GM18873 (cell line): ENCODE results near the gene SELENOM.
A peak's percentile ranks its signal among the peaks of the same experiment; 100 is the strongest.

Experiments
- ATAC-seq: cut with Tn5 transposase; IDR thresholded peaks from one replicate; pipeline ENCODE4 v1.9.1; 2021; ENCODE audit warnings: mild to moderate bottlenecking, moderate library complexity, moderate number of reproducible peaks; ENCODE audit not compliant: unreplicated experiment, low FRiP score

SELENOM gene

DNA sequence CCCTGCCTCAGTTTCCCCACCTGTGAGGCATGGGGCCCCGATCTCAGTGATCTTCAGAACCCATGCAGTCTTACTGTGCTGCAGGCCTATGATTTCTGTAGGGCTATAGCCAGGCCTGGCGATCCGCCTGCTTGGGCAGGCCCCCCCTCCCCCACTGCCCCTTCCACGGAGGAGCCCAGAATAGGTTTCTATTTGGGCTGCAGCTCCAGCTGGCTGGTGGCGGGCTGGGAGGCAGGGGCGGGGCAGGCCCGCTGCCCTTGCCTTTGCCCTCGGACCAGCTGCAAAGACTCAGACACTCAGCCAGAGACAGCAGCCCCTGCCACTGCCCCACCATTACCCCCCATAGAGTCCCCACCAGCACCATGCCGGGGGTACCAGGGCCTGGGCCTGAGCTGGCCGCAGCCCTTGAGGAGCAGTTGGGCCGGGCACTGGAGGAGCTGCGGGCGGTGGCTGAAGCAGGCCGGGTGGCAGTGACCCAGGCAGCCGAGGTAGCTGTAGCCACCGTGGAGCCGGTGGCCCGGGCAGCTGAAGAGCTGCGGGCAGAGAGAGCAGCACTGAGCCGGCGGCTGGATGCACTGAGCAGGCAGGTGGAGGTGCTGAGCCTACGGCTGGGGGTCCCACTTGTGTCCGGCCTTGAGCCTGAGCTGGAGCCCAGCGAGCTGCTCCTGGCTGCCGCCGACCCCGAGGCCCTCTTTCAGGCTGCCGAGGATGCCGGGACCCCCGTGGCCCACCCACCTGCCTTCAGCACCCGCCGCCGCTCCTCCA lies 14.1 kb downstream of the SELENOM start:
- no peak for ATAC-seq

DNA sequence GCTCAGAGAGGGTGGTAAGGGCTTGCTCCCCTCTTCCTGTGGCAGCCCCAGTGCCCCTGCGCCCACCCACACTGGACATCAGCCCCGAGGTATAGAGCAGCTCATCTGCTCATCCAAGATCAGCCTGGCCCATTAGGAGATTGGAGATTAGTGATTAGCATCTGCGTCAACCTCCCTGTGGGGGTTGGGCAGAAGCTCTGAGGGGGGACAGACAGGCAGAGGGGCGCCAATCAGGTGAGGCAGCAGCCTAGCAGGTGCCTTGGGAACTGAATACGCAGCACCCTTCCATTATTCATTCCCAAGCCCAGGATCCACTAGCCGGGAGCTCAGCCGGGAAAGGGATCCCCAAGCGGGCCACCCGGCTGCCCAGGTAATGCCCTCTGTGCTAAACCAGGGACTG lies 15.2 kb downstream of the SELENOM start:
- ATAC-seq, result no peak

DNA sequence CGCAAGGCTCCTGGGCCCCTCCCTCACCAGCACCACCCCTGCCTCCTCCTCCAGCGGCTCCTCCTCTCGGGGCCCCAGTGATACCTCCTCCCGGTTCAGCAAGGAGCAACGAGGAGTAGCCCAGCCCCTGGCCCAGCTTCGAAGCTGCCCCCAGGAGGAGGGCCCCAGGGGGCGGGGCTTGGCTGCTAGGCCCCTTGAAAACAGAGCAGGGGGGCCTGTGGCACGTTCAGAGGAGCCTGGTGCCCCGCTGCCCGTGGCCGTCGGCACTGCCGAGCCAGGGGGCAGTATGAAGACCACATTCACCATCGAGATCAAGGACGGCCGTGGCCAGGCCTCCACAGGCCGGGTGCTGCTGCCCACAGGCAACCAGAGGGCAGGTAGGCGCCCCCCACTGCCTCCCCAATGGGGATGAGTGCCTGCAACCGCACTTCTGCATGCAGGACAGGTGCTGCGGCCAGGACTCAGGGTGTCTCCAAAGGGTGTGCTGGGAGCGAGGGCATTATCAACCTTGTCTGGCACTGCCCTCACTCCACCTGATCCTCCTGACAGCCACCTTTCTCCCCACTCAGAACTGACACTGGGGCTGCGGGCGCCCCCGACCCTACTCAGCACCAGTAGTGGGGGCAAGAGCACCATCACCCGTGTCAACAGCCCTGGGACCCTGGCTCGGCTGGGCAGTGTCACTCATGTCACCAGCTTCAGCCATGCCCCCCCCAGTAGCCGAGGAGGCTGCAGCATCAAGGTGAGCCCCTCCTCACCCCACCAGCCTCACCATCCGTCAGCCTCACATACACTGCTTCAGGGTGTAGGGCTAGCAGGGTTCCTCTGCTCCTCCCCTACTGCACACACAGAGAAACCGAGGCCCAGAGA lies 16.0 kb downstream of the SELENOM start:
- no peak for ATAC-seq

DNA sequence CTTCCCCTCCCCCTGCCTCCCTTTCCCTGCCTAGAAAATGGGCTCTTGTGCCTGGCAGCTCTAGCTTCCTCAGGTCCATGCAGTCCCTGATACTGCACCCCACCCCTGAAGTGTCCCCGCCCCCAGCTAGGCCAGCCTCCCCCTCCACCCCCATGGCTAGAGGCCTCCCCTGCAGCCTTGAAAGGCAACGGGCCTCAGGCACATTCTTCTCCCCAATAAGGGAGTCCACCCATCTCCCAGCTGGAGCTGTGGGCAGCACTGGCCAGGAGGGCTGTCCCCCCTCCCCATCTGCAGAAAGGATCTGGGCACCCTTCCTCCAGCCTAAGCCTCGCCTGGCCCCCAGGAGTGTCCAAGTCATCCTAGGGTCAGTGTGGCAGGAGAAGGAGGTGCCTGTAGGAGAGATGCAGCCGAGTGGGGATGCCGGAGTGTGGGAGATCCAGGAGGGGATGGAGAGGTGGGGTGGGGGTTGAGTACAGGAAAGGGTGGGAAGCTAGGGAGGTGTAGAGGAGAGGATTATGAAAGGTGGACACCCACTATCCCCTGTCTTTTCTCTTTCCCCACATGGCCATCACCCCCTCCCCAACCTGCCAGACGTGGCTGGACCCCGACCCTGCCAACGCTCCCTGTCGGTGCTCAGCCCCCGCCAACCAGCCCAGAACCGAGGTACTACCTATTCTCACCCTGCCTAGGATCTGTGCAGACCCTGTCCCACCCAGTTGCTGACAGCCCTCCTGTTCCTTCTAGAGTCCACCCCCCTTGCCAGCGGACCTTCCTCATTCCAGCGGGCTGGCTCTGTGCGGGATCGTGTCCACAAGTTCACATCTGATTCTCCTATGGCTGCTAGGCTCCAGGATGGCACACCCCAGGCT lies 16.9 kb downstream of the SELENOM start:
- no peak for ATAC-seq

DNA sequence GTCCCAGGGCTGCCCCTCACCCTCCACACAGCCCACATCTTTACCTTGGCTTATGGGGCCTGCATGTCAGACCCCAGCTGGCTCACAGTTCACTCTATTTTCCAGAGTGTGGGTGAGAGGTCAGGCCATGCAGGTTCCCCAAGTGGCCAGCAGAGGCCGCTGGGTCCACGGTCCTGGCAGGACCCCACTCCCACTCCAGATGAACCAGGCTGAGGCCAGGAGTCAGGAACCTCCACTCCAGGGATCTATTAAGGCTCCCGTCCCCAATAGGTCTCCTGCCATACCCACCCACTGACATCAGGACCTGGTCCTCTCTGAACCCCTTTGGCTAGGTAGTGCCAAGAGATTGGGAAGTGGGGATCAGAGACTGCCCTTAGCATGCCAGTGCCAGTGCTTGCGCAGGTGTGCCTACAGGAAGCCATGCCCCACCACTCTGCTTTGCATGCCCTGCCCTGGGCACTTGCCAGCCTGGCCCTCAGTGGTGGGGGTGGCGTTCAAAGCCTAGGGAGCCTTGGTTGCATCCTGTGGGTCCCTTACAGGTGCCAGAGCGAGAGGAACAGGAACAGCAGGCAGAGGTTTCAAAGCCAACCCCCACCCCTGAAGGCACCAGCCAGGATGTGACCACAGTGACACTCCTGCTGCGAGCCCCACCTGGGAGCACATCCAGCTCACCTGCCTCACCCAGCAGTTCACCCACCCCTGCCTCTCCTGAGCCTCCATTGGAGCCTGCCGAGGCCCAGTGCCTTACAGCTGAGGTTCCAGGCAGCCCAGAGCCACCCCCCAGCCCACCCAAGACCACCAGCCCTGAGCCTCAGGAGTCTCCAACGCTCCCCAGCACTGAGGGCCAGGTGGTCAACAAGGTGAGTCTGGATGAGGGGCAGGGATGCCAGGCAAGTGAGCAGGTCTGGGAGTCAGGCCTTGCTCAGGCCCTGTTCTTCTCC lies 17.9 kb downstream of the SELENOM start:
- ATAC-seq, result no peak

DNA sequence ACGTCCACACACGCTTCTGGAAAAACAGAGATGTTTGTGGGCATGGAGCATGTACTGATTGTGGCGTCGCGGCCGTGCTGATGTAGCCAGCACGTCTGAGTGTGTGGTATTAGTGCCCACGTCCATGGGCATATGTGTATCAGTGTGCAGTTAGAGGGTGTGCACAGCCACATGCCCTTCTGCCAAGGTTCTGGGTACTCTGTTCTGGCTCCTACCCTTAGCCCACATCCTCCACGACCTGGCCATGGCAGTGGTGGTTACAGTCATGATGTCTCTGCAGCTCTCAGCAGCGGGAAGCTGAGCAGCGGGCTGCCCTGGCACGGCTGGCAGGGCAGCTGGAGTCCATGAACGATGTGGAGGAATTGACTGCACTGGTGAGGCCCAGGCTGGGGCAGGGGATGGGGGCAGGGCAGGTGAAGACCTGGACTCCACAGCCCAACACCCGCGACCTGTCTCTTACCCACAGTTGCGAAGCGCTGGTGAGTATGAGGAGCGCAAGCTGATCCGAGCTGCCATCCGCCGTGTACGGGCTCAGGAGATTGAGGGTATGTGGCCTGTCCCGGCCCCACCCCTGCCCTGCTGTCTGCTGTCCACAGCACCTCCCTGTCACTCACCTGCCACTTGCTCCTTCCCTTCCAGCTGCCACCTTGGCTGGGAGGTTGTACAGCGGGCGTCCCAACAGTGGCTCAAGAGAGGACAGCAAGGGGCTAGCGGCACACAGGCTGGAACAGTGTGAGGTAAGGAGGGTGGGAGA lies 19.0 kb downstream of the SELENOM start:
- no peak for ATAC-seq

DNA sequence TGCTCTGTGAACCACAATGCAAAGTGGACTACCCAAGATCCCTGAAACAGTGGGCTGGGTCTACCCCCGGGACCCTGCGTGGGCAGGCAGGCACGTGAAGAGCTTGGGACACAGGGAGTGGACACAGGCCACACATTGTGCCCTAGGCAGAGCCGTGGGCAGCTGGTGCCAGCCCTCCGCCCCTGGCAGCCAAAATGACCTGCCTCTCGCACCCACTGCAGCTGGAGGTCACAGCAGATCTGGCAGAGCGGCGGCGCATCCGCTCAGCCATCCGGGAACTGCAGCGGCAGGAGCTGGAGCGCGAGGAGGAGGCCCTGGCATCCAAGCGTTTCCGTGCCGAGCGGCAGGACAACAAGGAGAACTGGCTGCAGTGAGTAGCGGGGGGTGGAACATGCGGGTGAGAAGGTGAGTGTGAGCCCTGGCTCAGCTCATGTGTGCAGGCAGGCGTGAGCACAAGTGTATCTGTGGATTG lies 19.6 kb downstream of the SELENOM start:
- no peak for ATAC-seq

DNA sequence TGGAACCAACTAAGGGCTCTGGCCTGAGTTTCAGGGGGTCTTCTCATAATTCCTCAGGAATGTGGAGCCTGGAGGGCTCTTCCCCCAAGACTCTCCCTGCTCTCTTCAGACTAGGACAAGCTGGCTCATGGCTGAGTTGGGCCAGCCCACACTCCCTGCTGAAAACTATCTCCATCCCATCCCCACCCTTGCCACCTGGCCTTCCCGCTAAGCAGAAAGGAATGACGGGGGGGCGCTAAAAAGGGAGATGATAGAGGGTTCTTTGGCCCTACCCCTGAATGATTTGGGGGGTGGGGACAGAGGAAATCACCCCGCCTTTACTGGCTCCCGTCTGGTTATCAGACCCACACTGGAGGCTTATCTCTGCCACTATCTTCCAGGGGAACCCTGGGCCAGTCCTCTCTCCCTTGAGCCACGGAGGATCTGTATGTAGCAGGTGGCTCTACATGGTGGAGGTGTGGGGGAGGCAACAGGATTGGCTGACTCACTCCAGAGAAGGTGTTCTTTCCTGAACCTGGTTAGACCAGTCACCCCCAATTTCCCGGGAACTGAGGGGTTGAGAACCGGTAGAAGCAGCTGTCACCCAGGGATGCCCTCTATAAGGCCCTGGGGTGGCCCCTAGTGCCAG lies 20.6 kb downstream of the SELENOM start:
- ATAC-seq, result no peak

DNA sequence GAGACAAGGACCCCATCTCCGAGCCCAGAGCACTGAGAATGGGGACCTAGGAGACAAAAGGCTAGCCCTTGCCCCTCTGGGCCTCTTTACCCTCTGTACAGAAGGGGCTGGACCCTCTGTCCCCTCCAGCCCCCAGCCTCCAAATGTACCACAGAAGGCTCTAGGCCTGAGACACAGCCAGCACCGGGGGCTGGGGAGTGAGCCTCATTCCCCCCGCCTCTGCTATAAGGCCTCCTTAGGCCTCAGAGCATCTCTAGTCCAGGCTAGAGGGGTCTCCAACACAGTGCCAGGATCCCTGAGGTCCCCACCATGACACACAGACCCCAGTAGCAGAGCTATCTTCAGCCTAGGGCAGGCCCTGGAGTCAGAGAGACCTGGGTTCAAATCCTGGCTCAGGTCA lies 21.4 kb downstream of the SELENOM start:
- ATAC-seq, result no peak

DNA sequence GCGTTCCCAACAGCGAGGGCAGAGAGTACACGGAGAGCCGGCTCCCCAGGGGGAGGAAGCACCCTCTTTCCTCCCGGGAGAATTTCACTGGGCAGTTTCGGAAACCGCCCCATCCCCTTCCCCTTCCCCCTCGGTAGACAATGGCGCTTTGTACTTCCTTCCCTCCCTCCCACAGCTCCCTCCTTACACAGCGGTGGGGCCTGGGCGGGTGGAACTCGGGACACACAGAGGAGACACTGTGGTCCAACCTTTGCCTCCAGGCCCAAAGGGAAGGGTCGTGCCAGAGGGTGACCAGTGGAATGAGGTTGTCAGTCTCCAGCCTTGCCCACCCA lies 21.9 kb downstream of the SELENOM start:
- no peak for ATAC-seq

DNA sequence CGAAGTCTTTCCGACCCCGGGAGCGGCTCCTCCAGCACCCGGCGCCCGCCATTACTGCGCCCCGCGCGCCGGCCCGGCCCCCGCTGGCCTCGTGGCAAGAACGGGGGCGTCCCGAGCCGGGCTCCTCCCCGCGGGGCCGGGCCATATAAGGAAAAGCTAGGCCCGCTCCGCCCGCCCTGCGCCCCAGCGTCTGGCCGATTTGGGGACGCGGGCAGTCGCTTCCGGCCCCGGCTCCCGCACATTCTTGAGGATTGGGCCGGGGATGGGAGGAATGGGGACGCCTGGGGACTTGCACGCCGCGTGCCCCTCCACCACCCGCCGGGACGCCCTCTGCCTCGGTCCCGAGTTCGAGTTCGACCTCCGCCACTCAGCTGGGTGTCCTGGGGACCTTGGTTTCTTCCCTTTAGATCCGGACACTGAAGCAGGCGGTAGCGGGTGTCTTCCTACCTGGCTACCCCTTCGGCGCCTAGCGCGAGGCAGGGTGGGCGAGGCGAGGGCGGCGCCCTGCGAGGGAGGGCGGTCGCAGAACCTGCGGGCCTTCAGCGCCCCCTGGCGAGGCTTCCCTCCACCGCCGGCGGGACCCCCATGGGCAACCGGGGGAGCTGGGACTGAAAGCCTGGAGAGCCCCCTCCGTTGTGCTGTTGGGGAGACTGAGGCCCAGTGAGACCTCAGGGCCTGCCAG lies 22.4 kb downstream of the SELENOM start:
- peak; percentile 28 for ATAC-seq

DNA sequence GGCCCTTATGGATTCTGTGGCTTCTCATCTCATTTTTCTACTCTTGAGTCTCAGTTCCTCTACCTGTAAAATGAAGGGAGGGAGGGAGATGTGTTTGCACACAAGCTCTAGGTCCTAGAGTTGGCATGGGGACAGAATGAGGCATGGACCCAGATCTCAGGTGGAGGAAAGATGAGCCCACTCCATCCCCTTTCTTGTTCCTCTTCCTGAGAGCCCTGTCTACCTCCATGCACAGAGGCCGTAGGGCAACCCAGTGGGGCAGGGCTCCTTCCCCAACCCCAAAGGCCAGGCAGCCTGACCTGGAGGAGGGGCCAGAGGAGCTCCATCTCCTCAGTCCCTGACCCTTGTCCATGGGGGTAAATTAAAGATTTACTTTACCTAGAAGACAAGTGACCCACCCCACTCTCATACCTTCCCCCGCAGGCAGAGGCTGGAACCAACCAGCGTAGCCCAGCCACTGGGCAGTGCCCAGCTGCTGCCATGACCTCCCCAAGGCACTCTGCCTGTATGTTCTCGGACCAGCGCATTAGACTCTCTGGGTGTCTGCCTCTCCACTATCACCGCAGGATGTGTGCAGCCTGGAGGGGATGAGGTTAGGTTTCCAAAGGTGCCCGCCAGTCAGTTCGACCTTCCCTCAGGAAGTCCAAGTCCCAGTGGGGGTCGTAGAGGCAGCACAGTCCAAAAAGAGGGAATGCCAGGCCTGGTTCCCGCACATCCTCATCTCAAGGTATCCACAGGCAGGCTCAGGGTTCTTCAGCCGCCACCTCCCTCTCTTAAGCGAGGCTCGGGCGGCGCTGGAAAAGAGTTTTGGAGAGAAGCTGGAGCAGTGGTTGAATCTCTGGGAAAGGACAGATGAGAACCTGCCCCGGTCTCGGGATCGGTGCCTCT lies 23.2 kb downstream of the SELENOM start:
- ATAC-seq, result no peak

DNA sequence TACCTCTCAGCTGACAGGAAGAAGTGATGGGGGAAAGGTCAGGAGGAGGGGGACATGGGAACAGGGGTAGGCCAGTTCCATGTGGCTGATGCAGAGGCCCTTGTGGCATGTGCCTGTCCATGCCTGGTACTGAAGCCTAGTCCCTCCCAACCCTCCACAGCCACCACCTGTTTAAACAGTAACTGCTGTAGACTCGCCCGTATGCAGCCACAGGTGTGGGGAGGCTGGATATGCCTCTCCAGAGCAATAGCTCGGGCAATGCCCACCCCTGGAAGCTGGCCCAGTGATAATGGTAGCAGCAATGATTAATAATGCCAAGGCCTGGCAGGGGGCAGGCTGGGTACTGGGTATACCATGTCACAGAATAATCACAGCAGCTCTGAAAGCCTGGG lies 24.0 kb downstream of the SELENOM start:
- no peak for ATAC-seq

DNA sequence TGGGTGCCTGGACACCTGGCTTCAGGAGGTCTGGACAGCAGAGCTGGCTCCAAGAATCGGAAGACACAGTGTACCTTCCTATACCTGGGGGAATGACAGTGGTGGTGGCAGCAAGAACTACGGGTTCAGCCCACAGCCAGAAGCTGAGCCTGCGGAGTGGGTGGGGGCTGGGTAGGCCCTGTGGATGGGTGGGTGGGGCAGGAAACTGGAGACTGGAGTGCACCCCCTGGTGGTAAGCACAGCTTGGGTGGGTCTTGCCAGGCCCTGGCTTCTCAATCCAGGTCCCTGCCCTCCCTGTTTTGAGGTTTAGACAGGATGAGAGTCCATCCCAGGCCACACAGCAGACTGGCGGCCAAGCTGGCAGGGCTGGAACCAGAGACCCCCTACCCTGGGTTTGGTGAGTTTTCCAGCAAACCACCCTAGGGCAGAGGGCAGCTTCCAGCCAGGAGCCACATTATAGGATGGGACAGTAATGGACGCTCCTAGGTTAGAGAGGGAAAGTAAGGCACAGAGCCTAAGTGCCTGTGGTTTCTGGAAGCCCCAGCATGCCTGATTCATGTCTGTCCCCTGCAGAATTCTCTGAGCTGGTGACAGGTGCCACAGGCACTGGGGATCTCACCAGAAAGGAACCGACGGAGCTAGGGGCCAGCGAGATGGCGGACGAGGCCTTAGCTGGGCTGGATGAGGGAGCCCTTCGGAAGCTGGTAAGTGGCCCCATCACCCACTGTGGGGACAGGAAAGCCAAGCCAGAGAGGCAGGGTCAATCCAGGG lies 24.6 kb downstream of the SELENOM start:
- ATAC-seq, result no peak

DNA sequence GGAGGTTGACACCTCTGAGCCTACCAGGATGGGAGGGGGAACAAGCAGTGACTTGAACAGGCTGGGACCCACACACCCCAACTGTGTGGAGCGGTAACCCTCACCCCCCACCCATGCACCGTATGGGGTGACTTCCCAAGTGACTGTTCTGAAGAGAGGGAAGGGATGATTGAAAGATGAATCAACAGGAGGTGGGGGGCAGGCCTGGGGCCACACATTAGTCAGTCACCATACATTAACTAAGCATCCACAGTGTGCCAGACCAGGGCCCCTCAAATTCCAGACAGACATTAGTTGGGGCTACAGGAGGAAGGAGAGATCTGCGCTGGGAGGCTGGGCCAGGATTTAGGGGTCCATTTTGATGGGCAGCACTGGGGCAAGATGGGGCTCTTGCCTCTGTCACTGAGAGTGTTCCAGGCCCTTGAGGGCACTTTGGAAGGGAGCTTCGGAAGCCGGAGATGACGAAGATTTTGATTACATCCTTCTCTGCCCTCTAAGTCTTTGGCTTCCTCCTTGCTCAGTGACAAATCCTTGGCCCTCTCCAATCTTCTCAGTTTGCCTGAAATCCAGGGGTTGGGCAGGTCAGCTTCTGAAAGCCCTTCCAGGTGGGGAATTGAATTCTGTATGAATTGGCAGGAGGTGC lies 25.3 kb downstream of the SELENOM start:
- ATAC-seq, result no peak
